GM21529 (cell line): ENCODE results near the gene CCDC154.

Source experiments
- ATAC-seq: cut with Tn5 transposase; IDR thresholded peaks from one replicate; pipeline ENCODE4 v1.9.1; 2021; ENCODE audit not compliant: unreplicated experiment

Gene CCDC154

GRCh38 chr16:1457489-1458245 lies 13.3 kb upstream of the CCDC154 start:
- ATAC-seq = no peak

GRCh38 chr16:1456951-1457350 lies 12.6 kb upstream of the CCDC154 start:
- ATAC-seq = no peak

GRCh38 chr16:1455190-1456171 lies 11.1 kb upstream of the CCDC154 start:
- no peak for ATAC-seq

- no peak for ATAC-seq
Observed at GRCh38 chr16:1454561-1454960, 10.2 kb upstream of the CCDC154 start.

GRCh38 chr16:1453316-1453715 lies 9.0 kb upstream of the CCDC154 start:
- ATAC-seq = no peak

GRCh38 chr16:1452530-1452929 lies 8.2 kb upstream of the CCDC154 start:
- no peak for ATAC-seq

- no peak for ATAC-seq
Observed at GRCh38 chr16:1451702-1452392, 7.5 kb upstream of the CCDC154 start.

- no peak for ATAC-seq
Observed at GRCh38 chr16:1450841-1451240, 6.5 kb upstream of the CCDC154 start.

GRCh38 chr16:1450218-1450617 lies 5.9 kb upstream of the CCDC154 start:
- no peak for ATAC-seq

GRCh38 chr16:1449201-1449788 lies 4.9 kb upstream of the CCDC154 start:
- ATAC-seq = no peak

- ATAC-seq = no peak
Observed at GRCh38 chr16:1448536-1449116, 4.3 kb upstream of the CCDC154 start.

- no peak for ATAC-seq
Observed at GRCh38 chr16:1447965-1448364, 3.6 kb upstream of the CCDC154 start.

GRCh38 chr16:1446296-1447080 lies 2.1 kb upstream of the CCDC154 start:
- no peak for ATAC-seq

- no peak for ATAC-seq
Observed at GRCh38 chr16:1445518-1446203, 1.3 kb upstream of the CCDC154 start.

GRCh38 chr16:1444730-1445517 lies 568 bp upstream of the CCDC154 start:
- ATAC-seq = no peak

GRCh38 chr16:1443403-1443973 lies 868 bp downstream of the CCDC154 start:
- ATAC-seq = no peak

- no peak for ATAC-seq
Observed at GRCh38 chr16:1442697-1443096, 1.7 kb downstream of the CCDC154 start.

- ATAC-seq = no peak
Observed at GRCh38 chr16:1441391-1441829, 2.9 kb downstream of the CCDC154 start.
